ACC112 (cell line): ENCODE results near the gene SLC6A16.

ENCODE experiments used
- H2AFZ ChIP-seq: fragments of 200-600 bp; sonication (generic); one replicate; pipeline ENCODE4 v1.6.0; 2017; ENCODE audit warnings: antibody characterized with exemption, low read length; ENCODE audit not compliant: unreplicated experiment
- H3K27ac ChIP-seq: fragments of 200-600 bp; sonication (generic); 2 replicates; pipeline ENCODE4 v1.5.1; 2014; ENCODE audit warnings: low read depth, mild to moderate bottlenecking, antibody characterized with exemption, low read length, moderate library complexity
- H3K27me3 ChIP-seq: fragments of 200-600 bp; sonication (generic); 2 replicates; pipeline ENCODE4 v1.6.1; 2014; ENCODE audit warnings: mild to moderate bottlenecking, antibody characterized with exemption, low read length, moderate library complexity, mixed read lengths; ENCODE audit not compliant: insufficient read depth
- H3K36me3 ChIP-seq: fragments of 200-600 bp; sonication (generic); 2 replicates; pipeline ENCODE4 v1.6.1; 2016; ENCODE audit warnings: mild to moderate bottlenecking, antibody characterized with exemption, low read length, moderate library complexity, mixed read lengths; ENCODE audit not compliant: insufficient read depth
- H3K4me1 ChIP-seq: fragments of 200-600 bp; sonication (generic); one replicate; pipeline ENCODE4 v1.6.1; 2016; ENCODE audit warnings: low read length, mixed read lengths; ENCODE audit not compliant: insufficient read depth, unreplicated experiment, control insufficient read depth
- H3K4me3 ChIP-seq: fragments of 200-600 bp; sonication (generic); 2 replicates; pipeline ENCODE4 v1.5.1; 2014; ENCODE audit warnings: mild to moderate bottlenecking, low read depth, low read length
- H3K79me2 ChIP-seq: fragments of 200-600 bp; sonication (generic); one replicate; pipeline ENCODE4 v1.6.0; 2016; ENCODE audit warnings: low read length; ENCODE audit not compliant: control insufficient read depth, unreplicated experiment, insufficient read depth

The SLC6A16 gene

GRCh38 chr19:49264258-49264657 lies 60.7 kb downstream of the SLC6A16 start:
- Histone ChIP-seq H3K4me1 (no peaks in the 10 kb centered on the region), H2AFZ (no peak overlapping the region)

GRCh38 chr19:49261602-49262001 lies 63.4 kb downstream of the SLC6A16 start:
- H3K4me3 ChIP-seq = no peak overlapping the region
- H3K36me3 ChIP-seq = no peaks in the 10 kb centered on the region
- no peaks in the 10 kb centered on the region for H3K4me1 ChIP-seq
- no peak overlapping the region for H3K27ac ChIP-seq
- no peaks in the 10 kb centered on the region for H3K79me2 ChIP-seq
- H2AFZ ChIP-seq = no peak overlapping the region
- H3K27me3 ChIP-seq = no peaks in the 10 kb centered on the region

More at GRCh38 chr19:49264258-49264657, 60.7 kb downstream of the SLC6A16 start:
- Histone ChIP-seq H3K27ac (no peak overlapping the region), H3K4me3 (no peak overlapping the region), H3K36me3 (no peaks in the 10 kb centered on the region), H3K79me2 (no peaks in the 10 kb centered on the region), H3K27me3 (no peaks in the 10 kb centered on the region)

GRCh38 chr19:49256691-49257090 lies 68.3 kb downstream of the SLC6A16 start:
- Histone ChIP-seq H3K4me1 (no peaks in the 10 kb centered on the region), H3K4me3 (no peak overlapping the region), H3K27ac (no peak overlapping the region), H3K79me2 (no peaks in the 10 kb centered on the region), H2AFZ (no peak overlapping the region), H3K36me3 (no peaks in the 10 kb centered on the region), H3K27me3 (no peaks in the 10 kb centered on the region)

- no peak overlapping the region for H2AFZ ChIP-seq
- no peaks in the 10 kb centered on the region for H3K36me3 ChIP-seq
- H3K79me2 ChIP-seq = no peaks in the 10 kb centered on the region
- no peak overlapping the region for H3K4me3 ChIP-seq
- no peaks in the 10 kb centered on the region for H3K27me3 ChIP-seq
- no peak overlapping the region for H3K27ac ChIP-seq
- H3K4me1 ChIP-seq = no peaks in the 10 kb centered on the region
Observed at GRCh38 chr19:49255674-49256073, 69.3 kb downstream of the SLC6A16 start.

GRCh38 chr19:49249933-49250332 lies 75.1 kb downstream of the SLC6A16 start:
- H3K4me1 ChIP-seq = no peaks in the 10 kb centered on the region
- no peak overlapping the region for H2AFZ ChIP-seq
- no peaks in the 10 kb centered on the region for H3K79me2 ChIP-seq
- H3K27ac ChIP-seq = no peak overlapping the region
- H3K4me3 ChIP-seq = no peak overlapping the region
- H3K36me3 ChIP-seq = no peaks in the 10 kb centered on the region
- H3K27me3 ChIP-seq = no peaks in the 10 kb centered on the region

GRCh38 chr19:49247676-49248075 lies 77.3 kb downstream of the SLC6A16 start:
- no peaks in the 10 kb centered on the region for H3K27me3 ChIP-seq
- H3K27ac ChIP-seq = no peak overlapping the region

GRCh38 chr19:49244256-49244655 lies 80.7 kb downstream of the SLC6A16 start:
- H3K27ac ChIP-seq = no peak overlapping the region
- no peak overlapping the region for H2AFZ ChIP-seq
- no peaks in the 10 kb centered on the region for H3K27me3 ChIP-seq
- no peaks in the 10 kb centered on the region for H3K36me3 ChIP-seq
- H3K4me3 ChIP-seq = no peak overlapping the region
- H3K4me1 ChIP-seq = no peaks in the 10 kb centered on the region
- no peaks in the 10 kb centered on the region for H3K79me2 ChIP-seq

More at GRCh38 chr19:49247676-49248075, 77.3 kb downstream of the SLC6A16 start:
- no peak overlapping the region for H3K4me3 ChIP-seq
- H3K4me1 ChIP-seq = no peaks in the 10 kb centered on the region
- H2AFZ ChIP-seq = no peak overlapping the region
- no peaks in the 10 kb centered on the region for H3K36me3 ChIP-seq
- H3K79me2 ChIP-seq = no peaks in the 10 kb centered on the region

- Histone ChIP-seq H3K4me1 (no peaks in the 10 kb centered on the region), H3K27ac (no peak overlapping the region), H2AFZ (no peak overlapping the region), H3K79me2 (no peaks in the 10 kb centered on the region), H3K4me3 (no peak overlapping the region), H3K36me3 (no peaks in the 10 kb centered on the region), H3K27me3 (no peaks in the 10 kb centered on the region)
Observed at GRCh38 chr19:49243726-49244125, 81.3 kb downstream of the SLC6A16 start.

- Histone ChIP-seq H3K36me3 (no peaks in the 10 kb centered on the region), H3K4me1 (no peaks in the 10 kb centered on the region), H3K27ac (no peak overlapping the region), H2AFZ (no peak overlapping the region), H3K4me3 (no peak overlapping the region), H3K27me3 (no peaks in the 10 kb centered on the region), H3K79me2 (no peaks in the 10 kb centered on the region)
Observed at GRCh38 chr19:49243129-49243528, 81.9 kb downstream of the SLC6A16 start.

GRCh38 chr19:49241769-49242168 lies 83.2 kb downstream of the SLC6A16 start:
- Histone ChIP-seq H3K4me1 (no peaks in the 10 kb centered on the region), H3K27ac (no peak overlapping the region), H3K79me2 (no peaks in the 10 kb centered on the region), H3K4me3 (no peak overlapping the region), H2AFZ (no peak overlapping the region), H3K36me3 (no peaks in the 10 kb centered on the region), H3K27me3 (no peaks in the 10 kb centered on the region)
